GM19463 (cell line): ENCODE data around the gene BTF3L4.

Source experiments
- ATAC-seq: cut with Tn5 transposase; IDR thresholded peaks from one replicate; pipeline ENCODE4 v1.9.1; 2021; ENCODE audit warnings: mild to moderate bottlenecking, moderate library complexity; ENCODE audit not compliant: unreplicated experiment

Gene BTF3L4

GRCh38 chr1:52122384-52122783 is 66.3 kb downstream of the BTF3L4 start:
- no peak for ATAC-seq

GRCh38 chr1:52123622-52124021 is 67.5 kb downstream of the BTF3L4 start:
- no peak for ATAC-seq

GRCh38 chr1:52125736-52126359 is 69.8 kb downstream of the BTF3L4 start:
- no peak for ATAC-seq

GRCh38 chr1:52127181-52128180 is 71.4 kb downstream of the BTF3L4 start:
- no peak for ATAC-seq

GRCh38 chr1:52139817-52140540 is 83.9 kb downstream of the BTF3L4 start:
- ATAC-seq: peak; percentile 56
